Measurements from ENCODE around the gene ARTN.

The ARTN gene, protein sequence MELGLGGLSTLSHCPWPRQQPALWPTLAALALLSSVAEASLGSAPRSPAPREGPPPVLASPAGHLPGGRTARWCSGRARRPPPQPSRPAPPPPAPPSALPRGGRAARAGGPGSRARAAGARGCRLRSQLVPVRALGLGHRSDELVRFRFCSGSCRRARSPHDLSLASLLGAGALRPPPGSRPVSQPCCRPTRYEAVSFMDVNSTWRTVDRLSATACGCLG

DNA sequence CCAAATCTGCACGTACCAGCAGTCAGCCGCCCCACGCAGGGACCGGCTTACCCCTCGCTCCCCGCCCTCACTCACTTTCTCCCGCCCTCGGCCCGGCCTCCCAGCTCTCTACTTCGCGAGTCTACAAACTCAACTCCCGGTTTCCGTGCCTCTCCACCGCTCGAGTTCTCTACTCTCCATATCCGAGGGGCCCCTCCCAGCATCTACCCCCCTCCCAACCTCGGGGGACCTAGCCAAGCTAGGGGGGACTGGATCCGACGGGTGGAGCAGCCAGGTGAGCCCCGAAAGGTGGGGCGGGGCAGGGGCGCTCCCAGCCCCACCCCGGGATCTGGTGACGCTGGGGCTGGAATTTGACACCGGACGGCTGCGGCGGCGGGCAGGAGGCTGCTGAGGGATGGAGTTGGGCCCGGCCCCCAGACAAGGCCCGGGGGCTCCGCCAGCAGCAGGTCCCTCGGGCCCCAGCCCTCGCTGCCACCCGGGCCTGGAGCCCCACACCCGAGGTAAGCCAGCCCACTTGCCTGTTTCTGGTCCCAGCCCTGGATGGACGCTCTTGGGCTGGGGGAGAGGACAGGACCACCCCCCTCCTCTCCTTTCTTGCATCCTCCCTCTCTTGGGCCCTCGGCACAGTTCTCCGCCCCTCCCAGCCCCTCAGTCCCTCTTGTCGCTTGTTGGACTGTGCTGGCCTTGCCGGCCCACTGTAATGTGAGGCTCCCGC is at the start of gene ARTN:
Gene ARTN (plus strand): TSS at position 416 of the 715 bp plus-strand sequence. CDS start 1,856 bp downstream, outside the sequence.
- no peak for DNase-seq

DNA sequence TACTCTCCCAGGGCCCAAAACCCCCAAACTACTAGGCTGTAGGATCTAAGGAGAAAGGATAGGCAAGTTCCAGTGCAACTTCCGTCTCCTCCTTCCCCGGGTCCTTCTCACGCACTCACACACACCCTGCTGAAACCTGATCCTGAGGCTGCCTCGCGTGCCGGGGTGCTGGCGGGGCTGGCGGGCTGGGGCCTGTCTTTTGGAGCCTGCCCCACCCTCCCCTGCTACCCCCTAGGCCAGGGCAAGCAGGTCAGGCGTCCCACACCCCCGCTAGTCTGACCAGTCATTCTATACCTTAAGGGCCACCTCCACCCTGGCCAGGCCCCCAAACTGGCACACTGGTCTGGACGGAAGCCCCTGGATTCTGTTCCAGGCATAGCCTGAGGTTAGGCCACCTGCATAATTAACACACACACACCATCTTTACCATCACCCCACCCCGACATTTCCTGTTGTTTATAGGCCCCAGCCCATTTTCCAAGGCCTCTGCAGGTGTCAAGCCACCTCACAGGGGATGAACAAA is 48.3 kb upstream of the ARTN start:
- no peak for DNase-seq

DNA sequence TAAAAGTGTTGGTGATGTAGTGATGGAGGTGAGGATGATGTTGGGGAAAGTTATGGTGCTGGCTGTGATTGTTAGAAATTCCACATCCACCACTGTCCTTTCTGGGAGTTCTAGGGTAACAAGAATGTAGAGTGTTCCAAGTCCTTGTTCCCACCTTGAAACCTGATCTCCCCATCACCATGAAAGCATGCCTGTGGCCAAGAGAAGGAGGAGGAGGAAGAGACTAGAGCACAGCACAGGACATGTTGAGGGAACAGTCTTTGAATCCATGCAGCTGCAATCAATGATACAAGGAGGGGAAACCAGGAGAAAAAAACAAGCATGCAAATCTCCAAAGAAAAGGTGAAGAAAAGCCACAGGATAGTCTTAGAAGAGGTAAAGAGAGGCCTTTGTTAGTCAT is 45.9 kb upstream of the ARTN start:
- DNase-seq, result no peak

DNA sequence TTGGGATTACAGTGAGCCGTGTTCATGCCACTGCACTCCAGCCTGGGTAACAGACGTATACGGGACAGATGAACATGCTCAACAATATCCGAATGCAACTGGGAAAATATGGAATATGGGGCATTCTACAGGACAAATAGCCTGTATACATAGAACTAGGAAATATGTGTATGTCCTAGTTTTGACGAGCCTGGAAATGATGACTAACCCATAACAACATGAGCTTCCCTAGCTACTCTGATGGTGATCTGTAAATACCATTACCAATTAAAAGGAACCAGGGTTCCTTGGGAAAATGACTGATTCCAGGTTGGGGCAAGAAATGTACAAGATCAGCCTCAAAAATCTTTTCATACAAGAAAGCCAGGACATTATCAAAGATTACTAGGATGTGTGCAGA is 42.8 kb upstream of the ARTN start:
- DNase-seq, result no peak

DNA sequence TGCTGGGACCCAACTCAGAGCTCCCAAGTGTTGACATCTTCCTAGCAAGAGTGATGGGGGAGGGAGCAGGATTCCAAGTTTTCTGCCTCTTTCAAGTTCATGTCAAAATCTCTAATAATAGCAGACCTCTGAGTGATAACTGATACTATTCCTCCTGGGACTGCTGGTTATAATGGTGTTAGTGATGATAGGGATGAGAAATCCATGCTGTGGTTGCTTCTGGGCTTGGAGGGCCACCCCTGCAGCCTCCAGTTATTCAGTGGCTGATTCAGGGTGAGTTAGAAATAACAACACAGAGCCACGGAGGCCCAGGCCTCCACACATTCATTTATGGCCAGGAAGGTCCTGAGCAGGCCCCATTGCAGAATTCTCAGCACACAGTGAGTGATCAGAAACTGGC is 40.6 kb upstream of the ARTN start:
- no peak for DNase-seq

DNA sequence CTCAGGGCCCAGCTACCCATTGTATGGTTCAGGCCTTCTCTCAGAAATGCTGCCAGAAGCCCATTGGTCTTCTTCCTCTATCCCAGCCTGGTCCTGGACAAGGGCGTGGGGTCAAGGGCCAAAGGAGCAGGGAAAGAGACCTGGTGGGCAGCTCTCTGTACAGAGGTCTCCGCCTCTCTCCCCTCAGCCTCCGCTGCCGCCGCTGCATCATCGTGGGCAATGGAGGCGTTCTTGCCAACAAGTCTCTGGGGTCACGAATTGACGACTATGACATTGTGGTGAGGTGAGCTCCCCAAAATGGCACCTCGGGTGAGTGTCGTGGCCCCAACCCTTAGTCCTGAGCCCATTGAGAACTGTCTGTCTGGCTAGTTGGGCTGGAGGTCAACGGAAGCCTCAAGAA is 34.6 kb upstream of the ARTN start:
- DNase-seq, result no peak

DNA sequence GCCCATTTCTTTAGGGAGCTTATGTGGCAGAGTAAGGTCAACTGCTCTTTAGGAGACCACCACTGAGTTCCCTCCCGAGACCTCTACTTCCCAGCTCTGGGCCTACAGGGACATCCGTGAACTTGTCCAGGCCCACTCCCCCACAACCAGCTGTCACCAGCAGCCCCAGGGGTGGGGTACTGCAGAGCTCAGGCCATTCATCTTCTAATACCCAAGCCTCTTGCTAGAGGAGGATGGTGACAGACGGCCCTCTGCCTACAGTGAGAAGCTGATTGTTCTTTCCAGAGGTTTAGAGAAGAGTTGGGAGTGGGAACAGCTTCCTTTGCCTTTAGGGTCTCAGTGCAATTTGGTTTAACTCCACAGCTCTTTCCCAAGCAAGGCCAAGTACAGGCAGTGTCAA is 33.2 kb upstream of the ARTN start:
- DNase-seq, result no peak

DNA sequence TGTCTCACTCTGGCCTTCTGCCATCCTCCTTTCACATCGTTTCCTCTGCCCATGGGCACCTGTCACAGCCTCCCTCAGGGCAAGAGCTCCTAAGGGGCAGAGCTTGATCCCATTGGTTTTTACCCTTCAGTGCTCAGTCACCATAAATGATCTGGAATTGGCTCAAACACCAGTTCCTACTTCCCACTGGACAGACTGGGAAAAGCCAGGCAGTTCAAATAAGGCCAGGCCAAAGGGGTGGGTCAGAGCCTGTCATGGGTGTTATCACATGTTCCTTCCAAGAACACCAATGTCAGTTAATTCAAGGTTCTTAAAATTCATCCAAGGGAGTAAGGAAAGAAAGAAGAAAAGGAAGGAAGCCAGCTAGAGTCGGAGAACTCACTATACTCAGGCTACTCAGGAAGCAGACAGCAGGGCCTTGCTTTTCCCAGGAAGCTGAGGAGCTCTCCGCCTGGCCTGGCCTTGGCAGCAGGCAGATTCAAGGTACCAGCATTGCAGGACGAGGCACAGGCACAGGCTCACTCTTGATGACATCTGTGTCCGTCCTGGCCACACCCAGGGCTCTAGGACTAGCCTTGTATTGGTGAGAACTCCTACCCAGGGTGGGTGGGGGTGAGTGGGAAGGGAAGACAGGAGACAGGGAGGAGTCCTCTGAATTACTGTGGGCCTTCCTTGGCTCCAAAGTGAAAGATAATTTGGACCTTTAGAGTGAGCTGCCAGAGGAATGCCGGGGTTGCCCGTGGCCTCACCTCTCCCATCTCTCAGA is 32.2 kb upstream of the ARTN start:
- no peak for DNase-seq

DNA sequence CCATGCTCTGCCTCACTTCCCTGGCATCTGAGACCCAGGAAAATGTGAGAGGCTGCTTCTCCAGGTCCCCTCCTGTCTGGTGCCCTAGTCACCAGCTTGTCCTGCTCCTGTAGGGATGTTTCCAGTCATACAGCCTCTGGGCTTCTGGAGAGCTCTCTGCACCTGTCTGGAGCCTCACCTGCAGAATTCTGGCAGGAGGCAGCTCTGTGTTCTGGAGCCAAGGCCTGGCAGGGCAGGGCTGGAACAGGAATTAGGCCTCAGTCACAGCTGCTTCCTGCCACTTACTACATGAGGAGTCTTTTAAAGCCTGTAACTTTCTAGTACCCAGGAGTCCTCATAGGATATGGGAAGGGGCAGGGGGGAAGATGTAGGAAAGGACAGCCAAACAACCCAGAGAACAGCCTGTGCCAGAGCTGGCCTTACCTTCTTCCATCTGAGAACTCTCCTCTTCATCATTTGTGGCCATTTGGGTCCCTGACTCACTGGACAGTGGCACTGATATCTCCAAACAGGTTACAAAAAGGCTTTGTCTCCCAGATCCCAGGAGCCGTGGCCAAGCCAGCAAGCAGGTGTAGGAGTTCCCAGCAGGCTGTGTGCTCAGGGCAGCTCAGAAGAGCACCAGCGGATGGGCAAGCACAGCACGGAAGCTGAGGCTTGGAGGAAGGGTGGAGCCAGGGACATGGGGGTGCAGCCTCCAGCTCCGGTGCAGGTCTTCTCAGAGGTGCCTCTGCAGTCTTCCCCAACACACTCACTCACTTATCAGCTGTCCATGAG is 31.4 kb upstream of the ARTN start:
- no peak for DNase-seq

DNA sequence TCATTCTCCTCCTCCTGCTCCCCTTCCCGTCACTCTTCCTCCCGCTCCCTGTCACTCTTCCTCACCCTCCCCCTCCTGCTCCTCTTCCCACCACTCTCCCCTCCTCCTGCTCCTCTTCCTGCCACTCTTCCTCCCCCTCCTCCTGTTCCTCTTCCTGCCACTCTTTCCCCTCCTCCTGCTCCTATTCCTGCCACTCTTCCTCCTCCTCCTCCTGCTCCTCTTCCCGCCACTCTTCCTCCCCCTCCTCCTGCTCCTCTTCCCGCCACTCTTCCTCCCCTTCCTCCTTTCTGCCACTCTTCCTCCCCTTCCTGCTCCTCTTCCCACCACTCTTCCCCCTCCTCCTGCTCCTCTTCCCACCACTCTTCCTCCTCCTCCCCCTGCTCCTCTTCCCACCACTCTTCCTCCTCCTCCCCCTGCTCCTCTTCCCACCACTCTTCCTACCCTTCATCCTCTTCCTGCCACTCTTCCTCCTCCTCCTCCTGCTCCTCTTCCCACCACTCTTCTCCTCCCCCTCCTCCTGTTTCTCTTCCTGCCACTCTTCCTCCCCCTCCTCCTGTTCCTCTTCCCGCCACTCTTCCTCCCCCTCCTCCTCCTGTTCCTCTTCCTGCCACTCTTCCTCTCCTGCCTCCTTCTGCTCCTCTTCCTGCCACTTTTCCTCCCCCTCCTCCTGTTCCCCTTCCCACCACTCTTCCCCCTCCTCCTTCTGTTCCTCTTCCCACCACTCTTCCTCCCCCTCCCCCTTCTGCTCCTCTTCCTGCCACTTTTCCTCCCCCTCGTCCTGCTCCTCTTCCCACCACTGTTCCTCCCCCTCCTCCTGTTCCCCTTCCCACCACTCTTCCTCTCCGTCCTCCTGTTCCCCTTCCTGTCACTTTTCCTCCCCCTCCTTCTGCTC is 28.7 kb upstream of the ARTN start:
- no peak for DNase-seq

DNA sequence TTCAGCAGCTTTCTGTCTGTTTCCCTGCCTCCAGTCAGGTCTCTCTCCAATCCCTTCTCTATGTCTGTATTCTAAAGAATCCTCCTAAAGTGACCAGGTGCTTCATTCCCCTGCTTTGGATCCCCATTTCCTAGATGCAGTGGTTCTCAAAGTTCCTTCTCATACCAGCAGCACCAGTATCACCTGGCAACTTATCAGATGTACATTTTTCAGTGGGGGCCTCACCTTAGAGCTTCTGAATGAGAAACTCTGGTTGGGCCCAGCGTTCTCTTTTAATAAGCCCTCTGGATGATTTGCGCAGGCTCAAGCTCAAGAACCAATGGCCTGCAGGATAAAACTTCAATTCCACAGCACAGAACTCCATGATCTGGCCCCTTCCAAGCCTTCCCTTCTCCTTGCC is 25.4 kb upstream of the ARTN start:
- no peak for DNase-seq

DNA sequence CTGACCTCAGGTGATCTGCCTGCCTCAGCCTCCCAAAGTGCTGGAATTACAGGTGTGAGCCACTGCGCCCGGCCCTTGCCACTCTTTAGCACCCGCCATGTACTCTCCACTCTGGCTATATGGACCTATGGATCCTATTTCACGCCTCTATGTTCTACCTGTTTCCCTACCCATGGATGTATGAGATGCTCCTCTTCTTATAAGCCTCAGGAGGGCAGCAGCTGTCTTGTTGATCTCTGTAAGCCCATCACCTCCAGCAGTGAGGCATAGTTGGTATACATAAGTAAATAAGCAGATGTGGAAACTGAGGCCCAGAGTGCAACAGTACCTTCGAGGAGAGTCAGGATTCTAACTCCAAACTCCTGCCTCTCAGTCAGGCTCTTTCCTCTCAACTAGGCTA is 24.7 kb upstream of the ARTN start:
- DNase-seq, result no peak

DNA sequence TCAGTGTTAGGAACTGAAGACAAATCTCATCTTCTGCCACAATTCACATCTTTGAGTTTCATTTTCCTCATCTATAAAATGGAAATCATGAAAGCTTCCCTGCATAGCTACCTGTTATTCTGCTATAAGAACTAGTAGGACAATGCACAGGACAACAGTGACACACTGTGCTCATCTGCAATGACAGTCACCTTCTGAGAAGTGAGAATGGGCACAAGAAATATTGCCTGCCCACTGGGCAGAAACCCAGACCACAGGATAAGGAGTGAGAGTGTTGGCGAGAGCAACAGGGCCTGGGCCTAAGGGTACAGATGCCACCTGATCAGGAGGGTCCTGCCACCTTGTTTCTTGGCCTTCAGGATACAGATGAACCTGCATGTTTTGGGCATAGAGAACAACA is 23.3 kb upstream of the ARTN start:
- DNase-seq, result no peak

DNA sequence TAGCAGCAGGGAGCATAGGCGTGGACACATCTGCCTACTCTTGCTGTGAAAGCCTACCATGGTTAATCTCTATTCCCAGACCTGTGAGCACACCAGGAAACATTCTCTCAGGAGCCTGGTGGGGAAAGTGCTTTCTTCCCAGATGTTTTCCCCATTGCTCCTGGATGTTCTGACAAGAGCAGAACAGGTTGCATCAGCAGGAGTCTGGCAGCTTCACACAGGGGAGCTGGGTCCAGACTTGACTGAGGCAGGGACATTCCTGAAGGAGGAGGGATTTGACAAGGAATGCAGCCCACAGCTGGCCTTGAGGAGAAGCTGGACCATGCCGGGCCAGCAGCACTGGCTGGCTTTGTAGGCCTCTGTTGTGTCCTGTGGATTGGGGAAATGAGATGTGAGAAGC is 21.0 kb upstream of the ARTN start:
- no peak for DNase-seq

DNA sequence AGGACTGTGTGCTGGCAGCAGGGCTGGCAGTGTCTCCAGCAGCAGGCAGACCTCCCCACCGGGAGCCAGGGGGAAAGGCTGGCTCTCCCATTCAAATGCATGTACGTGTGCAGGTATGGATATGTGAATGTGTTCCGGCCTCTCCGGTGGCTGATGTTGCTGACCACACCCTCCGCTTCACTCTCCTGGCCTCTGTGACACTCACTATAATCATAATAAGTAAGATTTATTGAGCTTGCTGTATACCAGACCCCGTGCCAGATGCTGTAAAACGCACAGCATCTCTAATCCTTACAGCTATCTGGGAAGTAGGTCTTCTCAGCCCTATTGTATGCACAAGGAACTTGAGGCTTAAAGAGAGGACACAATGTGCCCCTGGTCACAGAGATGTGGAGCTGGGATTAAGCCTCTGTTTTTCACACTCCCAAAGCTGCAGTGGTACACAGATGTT is 20.5 kb upstream of the ARTN start:
- no peak for DNase-seq

DNA sequence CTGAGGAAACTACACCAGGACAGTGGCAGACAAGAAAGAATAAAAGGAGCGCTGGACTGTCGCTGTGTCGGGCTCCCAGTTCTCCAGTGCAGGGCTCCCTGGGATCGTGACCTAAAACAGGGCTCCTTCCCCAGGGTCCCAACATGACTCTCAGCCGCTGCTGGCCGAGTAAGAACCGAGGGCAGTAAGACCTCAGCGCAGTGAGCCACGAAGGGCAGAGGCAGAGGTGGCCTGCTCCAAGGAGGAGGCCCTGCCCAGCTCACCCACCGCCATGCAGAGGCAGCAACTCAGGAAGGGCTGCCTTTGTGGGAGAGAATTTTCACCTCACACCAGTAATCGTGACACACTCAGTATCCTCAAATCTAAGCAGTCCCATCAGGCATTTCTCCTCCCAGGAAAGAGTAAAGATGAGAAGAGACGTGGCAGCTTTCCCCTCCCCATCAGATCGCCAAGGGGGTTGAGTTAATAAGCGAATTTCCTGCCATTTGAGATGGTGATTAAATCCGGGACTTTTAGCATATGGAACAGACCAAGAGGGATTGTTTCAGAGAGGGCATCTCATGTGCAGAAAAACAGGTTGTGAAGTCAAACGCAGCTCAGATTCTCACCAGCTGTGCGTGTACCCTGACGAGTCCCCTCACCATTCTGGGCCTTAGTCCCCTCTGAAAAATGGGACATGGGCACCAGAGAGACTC is 19.8 kb upstream of the ARTN start:
- DNase-seq, result no peak

DNA sequence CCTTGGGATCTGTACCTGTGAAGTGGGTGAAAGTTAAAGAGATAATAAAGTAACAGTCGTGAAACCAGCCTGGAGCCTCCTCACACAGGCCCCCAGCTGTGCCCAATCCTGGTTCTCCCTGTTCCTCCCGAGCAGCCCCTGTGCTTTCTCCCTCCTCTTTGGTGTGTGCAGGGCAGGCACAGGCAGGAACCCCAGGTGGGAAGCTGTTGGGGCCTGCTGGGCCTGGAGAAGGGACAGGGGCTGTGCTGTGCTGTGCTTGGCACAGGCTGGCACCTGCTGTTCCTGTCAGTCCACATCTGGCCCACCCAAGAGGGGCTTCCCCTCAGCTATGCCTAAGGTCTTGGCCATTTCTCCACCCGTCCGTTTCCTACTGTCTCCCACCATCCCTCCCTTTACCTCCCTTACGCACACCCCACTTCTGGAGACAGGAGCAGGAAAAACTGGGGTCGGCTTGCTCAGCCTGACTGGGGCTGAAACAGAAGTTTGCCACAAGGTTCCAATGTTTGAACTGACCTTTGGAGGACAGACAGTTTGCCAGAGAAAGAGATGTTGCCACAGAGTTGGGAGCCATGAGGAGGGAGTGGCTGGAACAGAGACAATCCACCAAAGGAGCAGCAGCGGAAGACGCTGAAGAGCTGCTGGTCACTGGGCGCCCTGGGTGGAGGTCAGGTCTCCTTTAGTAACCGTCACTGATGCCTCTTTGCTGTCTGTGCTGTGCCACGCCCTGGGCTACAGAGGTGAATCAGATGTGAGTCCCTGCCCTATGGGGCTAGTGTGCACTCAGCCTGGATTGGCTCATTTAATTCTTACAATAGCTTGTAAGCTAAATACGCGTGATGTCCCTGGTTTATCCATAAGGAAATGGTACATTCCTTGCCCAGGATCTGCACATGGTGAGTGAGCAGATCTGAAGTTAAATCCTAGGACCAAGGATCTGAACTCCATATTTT is 18.8 kb upstream of the ARTN start:
- no peak for DNase-seq

DNA sequence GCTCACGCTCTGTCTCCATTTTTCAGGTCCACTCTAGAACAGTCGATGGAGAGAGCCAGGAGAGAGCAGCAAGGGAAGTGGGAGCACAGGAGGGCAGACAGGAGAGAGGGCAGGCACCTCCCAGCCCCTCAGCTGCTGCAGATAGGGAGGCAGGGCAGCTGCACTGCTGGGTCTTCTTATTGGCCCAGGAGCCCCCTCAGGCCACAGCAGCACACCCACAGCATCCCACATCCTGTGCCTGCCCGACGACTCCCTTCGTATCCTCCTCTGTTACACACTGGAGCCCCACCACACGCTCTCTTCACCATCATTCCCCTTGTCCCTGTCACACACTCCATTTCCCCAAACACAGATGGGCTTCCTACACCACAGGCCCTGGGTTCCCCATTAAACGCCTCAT is 13.7 kb upstream of the ARTN start:
- DNase-seq, result no peak

DNA sequence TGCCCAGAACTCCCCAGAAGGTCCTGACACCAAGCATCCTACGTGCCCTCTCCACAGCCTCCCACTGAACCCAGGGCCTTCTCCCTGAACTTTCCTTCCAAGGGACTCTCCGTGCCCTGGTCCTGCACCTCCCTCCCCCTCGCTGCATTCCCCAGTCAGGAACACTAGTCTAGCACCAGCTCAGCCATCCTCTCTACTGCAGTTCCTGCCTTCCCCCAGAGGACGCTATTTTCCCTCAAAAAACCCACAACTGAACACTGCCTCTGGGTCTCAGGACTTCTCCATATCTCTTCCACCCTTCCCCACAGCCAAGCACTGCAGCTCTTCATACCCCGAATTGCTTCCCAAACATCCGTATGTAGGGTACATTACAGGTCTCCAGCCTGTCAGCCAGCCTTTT is 12.6 kb upstream of the ARTN start:
- DNase-seq, result no peak

DNA sequence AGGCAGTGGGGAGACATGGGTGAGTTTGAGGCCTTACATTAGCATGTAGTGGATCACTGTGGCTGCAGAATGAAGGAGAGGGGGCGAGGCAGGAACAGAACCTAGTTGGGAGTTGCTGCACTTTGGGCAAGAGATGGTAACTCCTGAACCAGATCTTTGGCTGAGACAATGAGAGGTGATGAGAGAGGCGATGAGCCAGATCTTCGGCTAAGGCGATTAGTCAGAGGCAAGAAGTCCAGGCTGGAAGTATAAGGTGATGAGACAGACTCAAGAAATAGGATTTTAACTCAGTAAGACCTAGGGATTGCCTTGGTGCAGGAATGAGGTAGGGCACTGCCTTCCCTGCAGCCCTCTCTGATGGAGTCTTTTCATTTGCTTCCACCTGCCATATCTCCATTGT is 9.1 kb upstream of the ARTN start:
- no peak for DNase-seq
